T-cell (primary cell): ENCODE measurements around the gene EML4. TPM values are rescaled to one million over a fixed set of nuclear protein-coding genes. Genes with fewer than 3 reads are reported as not detected.
A peak's percentile ranks its signal among the peaks of the same experiment; 100 is the strongest.

Experiments
- ATAC-seq, 4 experiments: fragments of 200-7000 bp in 3 of 4; fragments of 150-1000 bp in 1 of 4; cut with Tn5 transposase; replicated peaks in 1 of 4; 1 replicate in 3 of 4; 2 replicates in 1 of 4; pipeline ENCODE4 v1.10.0; 2021; ENCODE audit warnings: moderate library complexity in 3 of 4, mild to moderate bottlenecking in 2 of 4, moderate number of reproducible peaks in 1 of 4
- CTCF ChIA-PET, 2 donors: fragments of 300-600 bp; sonication (Branson Sonifier 250); formaldehyde crosslinking; loops; one replicate each; lab custom pipeline; 2022; ENCODE audit warnings: antibody characterized with exemption in 2 of 2; lab: Charles Lee
- POLR2A ChIA-PET, 2 donors: fragments of 300-600 bp; sonication (Branson Sonifier 250); formaldehyde crosslinking; loops; one replicate each; lab custom pipeline; 2022; ENCODE audit warnings: antibody characterized with exemption in 2 of 2; lab: Charles Lee
- DNase-seq, 35 experiments: peaks; one replicate each; pipeline versions ENCODE4 v3.0.0 to v3.0.0-alpha.2; 2013 to 2023
- H3K27ac ChIP-seq: one replicate; pipeline ENCODE4 v1.5.1; 2013; ENCODE audit warnings: low read length
- H3K27me3 ChIP-seq, 2 experiments: replicated peaks in 1 of 2; 1 replicate in 1 of 2; 2 replicates in 1 of 2; pipeline versions ENCODE4 v1.6.1 to v1.7.0; 2013; ENCODE audit warnings: low read length in 1 of 2, mixed read lengths in 1 of 2; ENCODE audit not compliant: control insufficient read depth in 2 of 2, insufficient read depth in 2 of 2; ENCODE audit errors: extremely low read depth in 1 of 2
- H3K36me3 ChIP-seq, 2 donors: 1 replicate in 1 of 2; 2 replicates in 1 of 2; pipeline versions ENCODE4 v1.6.1 to v1.7.0; 2013; ENCODE audit warnings: low read length in 1 of 2; ENCODE audit not compliant: control insufficient read depth in 2 of 2, insufficient read depth in 1 of 2; ENCODE audit errors: extremely low read depth in 1 of 2
- H3K4me1 ChIP-seq, 2 experiments: 1 replicate in 1 of 2; 2 replicates in 1 of 2; pipeline versions ENCODE4 v1.6.1 to v1.7.0; 2013; ENCODE audit warnings: low read length in 2 of 2, mixed read lengths in 1 of 2; ENCODE audit not compliant: insufficient read depth in 2 of 2, control insufficient read depth in 1 of 2; ENCODE audit errors: extremely low read depth in 1 of 2
- H3K4me3 ChIP-seq, 2 donors: 1 replicate in 1 of 2; 2 replicates in 1 of 2; pipeline versions ENCODE4 v1.5.1 to v1.7.0; 2013; ENCODE audit warnings: mild to moderate bottlenecking in 2 of 2, low read length in 1 of 2, moderate library complexity in 1 of 2; ENCODE audit not compliant: control insufficient read depth in 1 of 2; ENCODE audit errors: extremely low read depth in 1 of 2
- H3K9me3 ChIP-seq: 2 replicates; pipeline ENCODE4 v1.7.0; 2013
- H3K27ac Mint-ChIP-seq, 2 donors: one replicate each; pipeline ENCODE4 v1.8.0; 2020 to 2021; ENCODE audit warnings: mild to moderate bottlenecking in 2 of 2, mixed read lengths in 2 of 2
- H3K27me3 Mint-ChIP-seq, 2 donors: one replicate each; pipeline ENCODE4 v1.8.0; 2021 to 2022; ENCODE audit warnings: mixed read lengths in 2 of 2
- H3K36me3 Mint-ChIP-seq: one replicate; pipeline ENCODE4 v1.8.0; 2021; ENCODE audit warnings: mixed read lengths
- H3K4me1 Mint-ChIP-seq, 3 donors: one replicate each; pipeline ENCODE4 v1.8.0; 2020 to 2022; ENCODE audit warnings: mixed read lengths in 3 of 3, mild to moderate bottlenecking in 1 of 3
- H3K4me3 Mint-ChIP-seq, 3 donors: one replicate each; pipeline ENCODE4 v1.8.0; 2020 to 2022; ENCODE audit warnings: mild to moderate bottlenecking in 3 of 3, mixed read lengths in 3 of 3, moderate library complexity in 3 of 3
- H3K9me3 Mint-ChIP-seq, 3 donors: one replicate each; pipeline ENCODE4 v1.8.0; 2020 to 2022; ENCODE audit warnings: mixed read lengths in 3 of 3
- WGBS: methylation state at CpG from one replicate; pipeline ENCODE4 v1.1.5; 2013; ENCODE audit warnings: missing lambda C conversion rate; ENCODE audit not compliant: insufficient coverage; 5-methylcytosine and 5-hydroxymethylcytosine counted together
- total RNA-seq, 35 experiments: library from RNA in 6 of 35; stranded (reverse) in 6 of 35; fragments of 120-200 nt in 1 of 35; gene quantifications; one replicate each; pipeline versions ENCODE4 v1.2.1 to v1.2.4 and lab custom pipeline; 2013 to 2026

The EML4 gene
- total RNA-seq, 5 donors from 2014 or later (not counting 1 experiment from before 2014, with no cell fraction given): 101 to 223 (median 123) TPM

DNA sequence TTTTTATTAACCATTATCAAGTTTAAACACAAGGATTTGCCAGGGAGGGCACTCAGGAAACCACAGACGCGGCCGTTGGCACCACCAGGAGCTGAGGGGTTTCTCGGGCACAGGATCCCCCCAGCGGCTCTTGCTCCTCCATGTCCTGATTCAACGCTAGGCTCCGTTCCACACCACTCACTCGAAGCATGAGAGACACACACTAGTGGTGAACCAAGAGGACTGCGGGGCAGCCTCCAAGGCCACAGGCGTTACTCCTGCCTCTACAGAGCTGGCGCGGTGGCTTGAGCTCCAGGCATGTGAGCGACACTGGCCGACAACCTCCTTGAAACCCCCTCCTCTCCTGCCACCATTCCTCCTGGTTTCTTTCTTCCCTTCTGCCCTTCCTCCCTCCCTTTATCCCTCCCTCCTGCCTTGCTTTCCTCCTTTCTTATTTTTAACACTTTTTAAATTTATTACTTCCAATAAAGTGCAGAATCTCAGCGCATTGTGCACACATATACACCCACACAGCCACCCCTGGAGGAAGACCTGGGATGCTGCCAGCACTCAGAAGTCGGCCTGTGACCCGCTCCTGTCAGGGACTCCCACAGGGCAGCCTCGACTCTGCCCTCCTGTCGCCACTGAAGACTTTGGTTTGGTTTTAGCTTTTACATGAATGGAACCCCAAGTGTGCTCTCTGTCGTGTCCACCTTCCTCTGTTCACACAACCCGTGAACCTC, 170.2 kb downstream of the EML4 start:
- H3K4me3 Mint-ChIP-seq: no peak overlapping the region
- H3K27ac Mint-ChIP-seq: peak overlapping the region; percentile 41 to 81
- peaks cover 12 to 33% of the 10 kb centered on the region in 2 donors for H3K36me3 ChIP-seq
- ChIA-PET POLR2A (no interaction called here), CTCF (no interaction called here)
- no peak overlapping the region for H3K4me3 ChIP-seq
- no peak overlapping the region for H3K27ac ChIP-seq
- peaks cover 2 to 6% (median 4%) of the 10 kb centered on the region in 3 donors for H3K9me3 Mint-ChIP-seq
- DNase-seq (no peak), ATAC-seq (no peak)
- WGBS: 88% methylated on average over 20 of the region's 21 CpGs
- H3K4me1 ChIP-seq: peaks cover 0 to 19% of the 10 kb centered on the region in 2 experiments
- H3K27me3 ChIP-seq: no peaks in the 10 kb centered on the region
- H3K4me1 Mint-ChIP-seq: peaks cover 27 to 38% (median 36%) of the 10 kb centered on the region in 3 donors
- H3K27me3 Mint-ChIP-seq: no peaks in the 10 kb centered on the region
- no peaks in the 10 kb centered on the region for H3K9me3 ChIP-seq
- peaks cover 60% of the 10 kb centered on the region for H3K36me3 Mint-ChIP-seq

DNA sequence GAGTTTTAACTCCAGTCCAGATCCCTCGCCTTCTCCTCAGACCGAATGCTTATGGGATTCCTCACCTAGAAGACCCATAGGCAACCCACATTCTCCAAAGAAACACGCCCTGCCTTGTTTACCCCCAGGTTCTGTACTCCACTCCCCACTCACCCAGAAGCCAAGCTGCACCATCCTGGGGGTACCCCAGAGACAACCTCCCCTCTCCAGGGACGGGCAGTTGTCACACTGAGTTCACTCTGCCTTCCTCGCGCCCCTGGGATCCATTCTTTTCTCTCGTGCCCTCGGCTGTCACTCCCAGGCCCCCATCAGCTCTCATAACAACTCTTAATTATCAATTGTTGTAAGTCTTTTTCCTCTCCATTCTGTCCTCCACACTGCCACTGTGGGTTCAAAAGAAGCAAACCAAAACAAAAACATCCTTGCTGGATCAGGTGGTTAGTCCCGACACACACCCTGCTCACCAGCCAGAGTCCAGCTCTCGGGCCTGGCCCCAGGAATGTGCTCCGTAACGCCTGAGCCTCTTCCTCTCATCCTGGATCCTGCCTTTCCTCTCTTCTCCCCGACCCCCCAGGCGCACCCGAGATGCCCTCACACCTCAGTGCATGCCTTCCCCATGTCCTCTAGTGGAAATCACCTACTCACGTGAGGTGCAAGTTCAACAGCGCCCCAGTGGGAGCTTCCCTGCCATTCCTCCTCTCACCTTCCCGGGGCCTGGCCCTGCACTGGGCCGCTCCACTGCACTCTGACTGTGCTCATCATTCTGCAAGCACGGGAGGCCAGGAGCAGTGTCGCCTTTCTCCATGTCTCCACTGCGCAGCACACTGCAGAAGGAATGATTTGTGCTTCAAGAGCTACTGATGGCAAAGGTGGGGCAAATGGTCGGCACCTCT, 171.1 kb downstream of the EML4 start:
- Histone ChIP-seq H3K4me1 (peaks cover 0 to 19% of the 10 kb centered on the region in 2 experiments), H3K9me3 (no peaks in the 10 kb centered on the region), H3K36me3 (peaks cover 6 to 28% of the 10 kb centered on the region in 2 donors), H3K27ac (no peak overlapping the region), H3K27me3 (no peaks in the 10 kb centered on the region), H3K4me3 (no peak overlapping the region)
- no peaks in the 10 kb centered on the region for H3K27me3 Mint-ChIP-seq
- 85% methylated on average over 23 of the region's 23 CpGs for WGBS
- peaks cover 2 to 6% (median 4%) of the 10 kb centered on the region in 3 donors for H3K9me3 Mint-ChIP-seq
- ATAC-seq: no peak
- no peak for DNase-seq
- H3K36me3 Mint-ChIP-seq: peaks cover 56% of the 10 kb centered on the region
- peaks cover 27 to 38% (median 36%) of the 10 kb centered on the region in 3 donors for H3K4me1 Mint-ChIP-seq
- H3K27ac Mint-ChIP-seq: peak overlapping the region; percentile 41 to 81
- CTCF ChIA-PET: interaction anchor here in 1 of 2 donors (0.6 kb wide), 1 partner anchor 1237 kb away, joined by 3 read pairs; no protein-coding TSS in a partner anchor
- POLR2A ChIA-PET: no interaction called here
- peak overlapping the region in 1 of 3 donors; percentile 11 for H3K4me3 Mint-ChIP-seq

DNA sequence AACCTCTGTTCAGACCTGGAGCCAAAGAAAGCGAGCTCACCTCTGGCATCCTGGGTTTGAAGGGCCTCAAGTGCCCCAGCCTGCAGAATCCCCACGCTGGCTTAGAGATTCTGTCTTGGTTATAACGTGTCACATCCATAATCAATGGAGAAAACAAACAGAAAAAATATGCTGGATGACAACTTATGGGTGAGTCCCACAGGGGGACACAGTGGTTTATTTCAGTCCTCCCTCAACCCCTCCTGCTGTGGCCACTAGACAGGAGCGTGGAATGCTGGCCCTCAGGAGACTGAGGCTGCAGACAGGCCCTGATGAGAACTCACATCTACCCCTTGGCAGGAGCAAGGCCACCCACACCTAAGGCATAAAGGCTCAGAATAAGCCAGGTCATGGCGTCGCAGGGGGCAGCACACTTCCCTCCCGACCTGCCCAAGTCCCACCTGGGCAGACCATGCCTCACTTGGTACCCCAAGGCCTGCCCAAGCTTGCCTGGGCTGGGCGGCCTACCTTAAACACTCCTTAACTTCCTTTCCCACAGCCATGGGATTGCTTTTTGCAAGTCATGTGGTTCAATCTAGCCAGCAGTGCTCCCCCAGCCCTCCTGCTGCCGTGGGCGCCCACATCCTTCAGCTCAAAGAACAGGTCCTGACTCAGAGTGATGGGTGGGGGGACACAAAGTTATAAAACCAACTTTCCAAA, 171.9 kb downstream of the EML4 start:
- Histone ChIP-seq H3K27me3 (no peaks in the 10 kb centered on the region), H3K9me3 (no peaks in the 10 kb centered on the region), H3K27ac (no peak overlapping the region), H3K4me1 (peaks cover 0 to 19% of the 10 kb centered on the region in 2 experiments), H3K4me3 (no peak overlapping the region), H3K36me3 (peaks cover 6 to 31% of the 10 kb centered on the region in 2 donors)
- ChIA-PET POLR2A (interaction anchor here in 1 of 2 donors (0.5 kb wide), 1 partner anchor 122 kb away, joined by 3 read pairs; no protein-coding TSS in a partner anchor), CTCF (interaction anchor here in 1 of 2 donors (0.6 kb wide), 1 partner anchor 1236 kb away, joined by 3 read pairs; no protein-coding TSS in a partner anchor)
- H3K9me3 Mint-ChIP-seq: peaks cover 2 to 6% (median 4%) of the 10 kb centered on the region in 3 donors
- peaks cover 55% of the 10 kb centered on the region for H3K36me3 Mint-ChIP-seq
- H3K4me1 Mint-ChIP-seq: peaks cover 27 to 39% (median 36%) of the 10 kb centered on the region in 3 donors
- DNase-seq (no peak), ATAC-seq (no peak)
- WGBS: 88% methylated on average over 6 of the region's 10 CpGs
- no peak overlapping the region for H3K4me3 Mint-ChIP-seq
- no peaks in the 10 kb centered on the region for H3K27me3 Mint-ChIP-seq
- peak overlapping the region; percentile 63 to 80 for H3K27ac Mint-ChIP-seq

- Histone ChIP-seq H3K9me3 (no peaks in the 10 kb centered on the region), H3K4me1 (peaks cover 0 to 19% of the 10 kb centered on the region in 2 experiments), H3K36me3 (peaks cover 6 to 30% of the 10 kb centered on the region in 2 donors), H3K4me3 (no peak overlapping the region), H3K27ac (no peak overlapping the region), H3K27me3 (no peaks in the 10 kb centered on the region)
- H3K27me3 Mint-ChIP-seq: no peaks in the 10 kb centered on the region
- H3K4me1 Mint-ChIP-seq: peaks cover 30 to 41% (median 36%) of the 10 kb centered on the region in 3 donors
- ChIA-PET CTCF (no interaction called here), POLR2A (interaction anchor here in 1 of 2 donors (0.5 to 0.6 kb wide), 2 partner anchors 12 to 123 kb away, joined by 3 read pairs; no protein-coding TSS in a partner anchor)
- H3K4me3 Mint-ChIP-seq: no peak overlapping the region
- DNase-seq (no peak), ATAC-seq (peak in 2 of 4 experiments; percentile 19 to 24)
- 70% methylated on average over 3 of the region's 8 CpGs for WGBS
- H3K36me3 Mint-ChIP-seq: peaks cover 53% of the 10 kb centered on the region
- H3K9me3 Mint-ChIP-seq: peaks cover 0 to 4% (median 4%) of the 10 kb centered on the region in 3 donors
- H3K27ac Mint-ChIP-seq: peak overlapping the region; percentile 60 to 76
These were observed 173.1 kb downstream of the EML4 start for GRCh38 chr2:42342061-42342794.

DNA sequence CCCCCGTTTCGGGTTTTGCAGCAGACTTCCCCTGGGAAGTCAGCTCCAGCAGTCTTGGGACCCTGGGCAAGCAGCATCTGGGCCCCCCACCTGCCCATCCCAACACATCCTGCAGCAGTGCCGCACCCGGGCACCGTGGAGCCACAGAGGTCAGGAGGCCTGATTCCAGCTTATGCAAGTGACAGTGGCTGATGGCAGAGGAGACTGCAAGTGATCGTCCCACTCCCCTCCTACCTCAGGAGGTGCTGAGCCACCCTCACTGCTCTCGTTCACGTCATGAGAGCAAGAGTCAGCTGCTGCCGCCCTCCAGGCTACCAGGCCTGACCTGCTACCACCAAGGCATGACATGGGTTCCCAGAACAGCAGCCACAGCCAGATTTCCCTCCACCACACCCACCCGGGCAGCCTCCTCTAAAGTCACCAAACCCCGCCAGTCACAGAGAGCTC, 173.7 kb downstream of the EML4 start:
- H3K27ac Mint-ChIP-seq: peak overlapping the region; percentile 59 to 76
- 95% methylated on average over 10 of the region's 11 CpGs for WGBS
- H3K36me3 Mint-ChIP-seq: peaks cover 51% of the 10 kb centered on the region
- POLR2A ChIA-PET: interaction anchor here in 1 of 2 donors (0.8 kb wide), 1 partner anchor 109 kb away, joined by 3 read pairs; no protein-coding TSS in a partner anchor
- Histone ChIP-seq H3K27ac (no peak overlapping the region), H3K36me3 (peaks cover 6 to 30% of the 10 kb centered on the region in 2 donors), H3K4me3 (no peak overlapping the region), H3K4me1 (peaks cover 0 to 19% of the 10 kb centered on the region in 2 experiments), H3K27me3 (no peaks in the 10 kb centered on the region), H3K9me3 (no peaks in the 10 kb centered on the region)
- H3K27me3 Mint-ChIP-seq: no peaks in the 10 kb centered on the region
- DNase-seq (no peak), ATAC-seq (no peak)
- H3K4me3 Mint-ChIP-seq: no peak overlapping the region
- peaks cover 32 to 43% (median 36%) of the 10 kb centered on the region in 3 donors for H3K4me1 Mint-ChIP-seq
- CTCF ChIA-PET: interaction anchor here in 1 of 2 donors (0.8 kb wide), 1 partner anchor 14 kb away, joined by 4 read pairs; no protein-coding TSS in a partner anchor
- peaks cover 0 to 4% (median 0%) of the 10 kb centered on the region in 3 donors for H3K9me3 Mint-ChIP-seq
